GM23338 (cell line): ENCODE data around the gene ITGB6. TPM values are rescaled to one million over a fixed set of nuclear protein-coding genes. Genes with fewer than 3 reads are reported as not detected.

ENCODE experiments used
- ATAC-seq: fragments of 200-7000 bp; cut with Tn5 transposase; 3 replicates; pipeline ENCODE4 v1.9.1; 2020
- DNase-seq: peaks from one replicate; pipeline ENCODE4 v3.0.0-alpha.2; 2015; ENCODE audit warnings: low spot score
- H2AFZ ChIP-seq: fragments of 200-600 bp; sonication (generic); 2 replicates; pipeline ENCODE4 v1.8.0; 2016; ENCODE audit warnings: antibody characterized with exemption, mild to moderate bottlenecking, moderate library complexity
- H3F3A ChIP-seq: fragments of 200-600 bp; sonication (generic); replicated peaks from 2 replicates; pipeline ENCODE4 v1.8.0; 2017; ENCODE audit warnings: antibody characterized with exemption, mixed run types, low read depth
- H3K27ac ChIP-seq: fragments of 200-600 bp; sonication (generic); 2 replicates; pipeline ENCODE4 v1.6.1; 2016; ENCODE audit warnings: low read depth
- H3K27me3 ChIP-seq: fragments of 200-600 bp; sonication (generic); 2 replicates; pipeline ENCODE4 v1.8.0; 2016; ENCODE audit warnings: mild to moderate bottlenecking, mixed run types, moderate library complexity; ENCODE audit not compliant: insufficient read depth
- H3K36me3 ChIP-seq: fragments of 200-600 bp; sonication (generic); 2 replicates; pipeline ENCODE4 v1.8.0; 2016; ENCODE audit warnings: mild to moderate bottlenecking; ENCODE audit not compliant: insufficient read depth
- H3K4me1 ChIP-seq: fragments of 200-600 bp; sonication (generic); 2 replicates; pipeline ENCODE4 v1.8.0; 2016; ENCODE audit warnings: mild to moderate bottlenecking, moderate library complexity; ENCODE audit not compliant: insufficient read depth
- H3K4me2 ChIP-seq: fragments of 200-600 bp; sonication (generic); 2 replicates; pipeline ENCODE4 v1.7.1; 2017; ENCODE audit warnings: mixed run types
- H3K4me3 ChIP-seq: fragments of 200-600 bp; sonication (generic); 2 replicates; pipeline ENCODE4 v1.6.1; 2016; ENCODE audit warnings: mixed run types
- H3K79me2 ChIP-seq: fragments of 200-600 bp; sonication (generic); replicated peaks from 2 replicates; pipeline ENCODE4 v1.8.0; 2017; ENCODE audit warnings: mild to moderate bottlenecking; ENCODE audit not compliant: insufficient read depth
- H3K9me2 ChIP-seq: fragments of 200-600 bp; sonication (generic); 2 replicates; pipeline ENCODE4 v1.8.0; 2017; ENCODE audit not compliant: insufficient read depth
- H4K20me1 ChIP-seq: fragments of 200-600 bp; sonication (generic); replicated peaks from 2 replicates; pipeline ENCODE4 v1.8.0; 2017; ENCODE audit warnings: mild to moderate bottlenecking; ENCODE audit not compliant: insufficient read depth
- H3K27ac Mint-ChIP-seq: 2 replicates; pipeline ENCODE4 v1.8.0; 2020; ENCODE audit warnings: inconsistent platforms, mild to moderate bottlenecking, moderate library complexity, mixed read lengths
- H3K27me3 Mint-ChIP-seq: 3 replicates; pipeline ENCODE4 v1.8.0; 2022; ENCODE audit warnings: low read depth, mild to moderate bottlenecking, moderate library complexity, mixed read lengths, inconsistent platforms; ENCODE audit not compliant: insufficient read depth, poor library complexity
- H3K36me3 Mint-ChIP-seq: 3 replicates; pipeline ENCODE4 v1.8.0; 2021; ENCODE audit warnings: low read depth, mild to moderate bottlenecking, inconsistent platforms, moderate library complexity, mixed read lengths
- H3K4me1 Mint-ChIP-seq: 3 replicates; pipeline ENCODE4 v1.8.0; 2020; ENCODE audit warnings: mild to moderate bottlenecking, inconsistent platforms, mixed read lengths
- H3K4me3 Mint-ChIP-seq: 3 replicates; pipeline ENCODE4 v1.8.0; 2021; ENCODE audit warnings: moderate library complexity, mild to moderate bottlenecking, inconsistent platforms, mixed read lengths
- H3K9me3 Mint-ChIP-seq: 3 replicates; pipeline ENCODE4 v1.8.0; 2020; ENCODE audit warnings: moderate library complexity, mild to moderate bottlenecking, inconsistent platforms, mixed read lengths
- ZNF331 ChIP-seq: fragments of 250-450 bp; sonication (Bioruptor Pico); IDR thresholded peaks from 2 replicates; pipeline ENCODE4 v1.5.0; 2020; ENCODE audit warnings: low read depth, mild to moderate bottlenecking, moderate library complexity
- polyA plus RNA-seq: library from polyadenylated mRNA; unstranded; fragments of >200 nt; fragmentation: Nextera tagmentation; extraction: Ambion mirVana; gene quantifications from 2 replicates; pipeline ENCODE4 v1.2.1, GENCODE V29; 2016
- total RNA-seq: library from RNA; depleted of rRNA; stranded (reverse); fragments of >200 nt; shearing (Covaris generic); gene quantifications from 2 replicates; pipeline ENCODE4 v1.2.3, GENCODE V29; 2014
- TF ChIP-seq, protein P1 (sequence below): fragments of 250-450 bp; sonication (Bioruptor Pico); IDR thresholded peaks from 2 replicates; pipeline ENCODE4 v1.5.0; 2020; ENCODE audit warnings: mild to moderate bottlenecking, moderate library complexity
- TF ChIP-seq, protein P2 (sequence below), 2 experiments: fragments of 200-600 bp in 1 of 2; sonication (generic) in 1 of 2; conservative IDR thresholded peaks; 2 replicates each; pipeline versions ENCODE4 v1.5.1 to v1.6.1; 2016 to 2017; ENCODE audit warnings: antibody characterized with exemption in 2 of 2, low read depth in 2 of 2, mild to moderate bottlenecking in 2 of 2, moderate library complexity in 1 of 2

Gene ITGB6
- total and polyA plus RNA-seq, 2 experiments from 2014 or later, result not detected

DNA sequence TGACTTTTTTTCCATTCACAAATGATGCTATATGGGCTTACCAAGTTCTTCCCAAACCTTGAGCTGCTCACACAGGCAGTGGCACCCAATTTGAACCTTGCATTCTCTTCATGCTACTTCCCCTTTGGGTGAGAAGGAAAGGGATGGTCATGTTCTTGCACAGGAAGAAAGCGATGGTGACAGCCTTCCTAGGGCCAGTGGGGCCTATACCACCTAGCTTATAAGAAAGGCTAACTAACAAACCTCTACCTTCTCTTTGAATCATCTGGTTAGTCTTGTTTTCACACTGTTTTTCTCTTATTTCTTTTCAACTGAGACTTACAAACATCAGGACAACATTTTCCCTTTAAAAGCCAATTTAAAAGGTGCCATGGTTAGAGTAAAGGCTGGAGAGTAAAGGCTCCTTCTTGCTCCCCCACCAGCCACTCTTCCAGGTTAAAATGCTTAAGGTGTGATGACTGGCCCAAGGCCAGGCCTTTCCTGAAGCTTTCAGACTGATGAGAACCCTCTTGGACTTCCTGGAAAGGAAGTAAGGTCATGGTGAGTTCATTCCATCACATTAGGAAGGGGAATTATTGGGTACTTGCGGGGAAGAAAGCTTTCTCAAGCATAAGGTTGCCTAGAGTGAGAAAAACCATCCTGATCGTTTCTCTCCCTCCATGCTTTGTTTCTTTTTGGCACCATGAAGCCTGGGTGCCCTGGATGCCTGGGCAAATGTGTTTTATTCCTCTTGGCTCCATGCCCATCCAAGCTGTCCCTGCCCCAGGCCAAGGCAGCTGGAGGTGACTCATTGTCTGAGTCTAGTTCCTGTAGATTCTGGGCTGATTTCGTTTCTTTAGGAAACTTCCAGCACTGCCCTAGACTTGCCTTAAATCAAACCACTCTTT lies 41.4 kb upstream of the ITGB6 start:
- Mint-ChIP-seq H3K4me3 (no peak overlapping the region), H3K4me1 (peaks cover 6% of the 10 kb centered on the region; the same call in 2 of the 3 replicates), H3K27ac (no peak overlapping the region), H3K27me3 (peaks cover 3% of the 10 kb centered on the region), H3K36me3 (no peaks in the 10 kb centered on the region), H3K9me3 (no peaks in the 10 kb centered on the region)
- H3K79me2 ChIP-seq, result no peaks in the 10 kb centered on the region
- no peak for DNase-seq
- no peaks in the 10 kb centered on the region for H3K36me3 ChIP-seq
- H2AFZ ChIP-seq, result no peak overlapping the region
- TF ChIP-seq ZNF331 (CRISPR knock-in tag), result no peak
- TF ChIP-seq, protein P1, sequence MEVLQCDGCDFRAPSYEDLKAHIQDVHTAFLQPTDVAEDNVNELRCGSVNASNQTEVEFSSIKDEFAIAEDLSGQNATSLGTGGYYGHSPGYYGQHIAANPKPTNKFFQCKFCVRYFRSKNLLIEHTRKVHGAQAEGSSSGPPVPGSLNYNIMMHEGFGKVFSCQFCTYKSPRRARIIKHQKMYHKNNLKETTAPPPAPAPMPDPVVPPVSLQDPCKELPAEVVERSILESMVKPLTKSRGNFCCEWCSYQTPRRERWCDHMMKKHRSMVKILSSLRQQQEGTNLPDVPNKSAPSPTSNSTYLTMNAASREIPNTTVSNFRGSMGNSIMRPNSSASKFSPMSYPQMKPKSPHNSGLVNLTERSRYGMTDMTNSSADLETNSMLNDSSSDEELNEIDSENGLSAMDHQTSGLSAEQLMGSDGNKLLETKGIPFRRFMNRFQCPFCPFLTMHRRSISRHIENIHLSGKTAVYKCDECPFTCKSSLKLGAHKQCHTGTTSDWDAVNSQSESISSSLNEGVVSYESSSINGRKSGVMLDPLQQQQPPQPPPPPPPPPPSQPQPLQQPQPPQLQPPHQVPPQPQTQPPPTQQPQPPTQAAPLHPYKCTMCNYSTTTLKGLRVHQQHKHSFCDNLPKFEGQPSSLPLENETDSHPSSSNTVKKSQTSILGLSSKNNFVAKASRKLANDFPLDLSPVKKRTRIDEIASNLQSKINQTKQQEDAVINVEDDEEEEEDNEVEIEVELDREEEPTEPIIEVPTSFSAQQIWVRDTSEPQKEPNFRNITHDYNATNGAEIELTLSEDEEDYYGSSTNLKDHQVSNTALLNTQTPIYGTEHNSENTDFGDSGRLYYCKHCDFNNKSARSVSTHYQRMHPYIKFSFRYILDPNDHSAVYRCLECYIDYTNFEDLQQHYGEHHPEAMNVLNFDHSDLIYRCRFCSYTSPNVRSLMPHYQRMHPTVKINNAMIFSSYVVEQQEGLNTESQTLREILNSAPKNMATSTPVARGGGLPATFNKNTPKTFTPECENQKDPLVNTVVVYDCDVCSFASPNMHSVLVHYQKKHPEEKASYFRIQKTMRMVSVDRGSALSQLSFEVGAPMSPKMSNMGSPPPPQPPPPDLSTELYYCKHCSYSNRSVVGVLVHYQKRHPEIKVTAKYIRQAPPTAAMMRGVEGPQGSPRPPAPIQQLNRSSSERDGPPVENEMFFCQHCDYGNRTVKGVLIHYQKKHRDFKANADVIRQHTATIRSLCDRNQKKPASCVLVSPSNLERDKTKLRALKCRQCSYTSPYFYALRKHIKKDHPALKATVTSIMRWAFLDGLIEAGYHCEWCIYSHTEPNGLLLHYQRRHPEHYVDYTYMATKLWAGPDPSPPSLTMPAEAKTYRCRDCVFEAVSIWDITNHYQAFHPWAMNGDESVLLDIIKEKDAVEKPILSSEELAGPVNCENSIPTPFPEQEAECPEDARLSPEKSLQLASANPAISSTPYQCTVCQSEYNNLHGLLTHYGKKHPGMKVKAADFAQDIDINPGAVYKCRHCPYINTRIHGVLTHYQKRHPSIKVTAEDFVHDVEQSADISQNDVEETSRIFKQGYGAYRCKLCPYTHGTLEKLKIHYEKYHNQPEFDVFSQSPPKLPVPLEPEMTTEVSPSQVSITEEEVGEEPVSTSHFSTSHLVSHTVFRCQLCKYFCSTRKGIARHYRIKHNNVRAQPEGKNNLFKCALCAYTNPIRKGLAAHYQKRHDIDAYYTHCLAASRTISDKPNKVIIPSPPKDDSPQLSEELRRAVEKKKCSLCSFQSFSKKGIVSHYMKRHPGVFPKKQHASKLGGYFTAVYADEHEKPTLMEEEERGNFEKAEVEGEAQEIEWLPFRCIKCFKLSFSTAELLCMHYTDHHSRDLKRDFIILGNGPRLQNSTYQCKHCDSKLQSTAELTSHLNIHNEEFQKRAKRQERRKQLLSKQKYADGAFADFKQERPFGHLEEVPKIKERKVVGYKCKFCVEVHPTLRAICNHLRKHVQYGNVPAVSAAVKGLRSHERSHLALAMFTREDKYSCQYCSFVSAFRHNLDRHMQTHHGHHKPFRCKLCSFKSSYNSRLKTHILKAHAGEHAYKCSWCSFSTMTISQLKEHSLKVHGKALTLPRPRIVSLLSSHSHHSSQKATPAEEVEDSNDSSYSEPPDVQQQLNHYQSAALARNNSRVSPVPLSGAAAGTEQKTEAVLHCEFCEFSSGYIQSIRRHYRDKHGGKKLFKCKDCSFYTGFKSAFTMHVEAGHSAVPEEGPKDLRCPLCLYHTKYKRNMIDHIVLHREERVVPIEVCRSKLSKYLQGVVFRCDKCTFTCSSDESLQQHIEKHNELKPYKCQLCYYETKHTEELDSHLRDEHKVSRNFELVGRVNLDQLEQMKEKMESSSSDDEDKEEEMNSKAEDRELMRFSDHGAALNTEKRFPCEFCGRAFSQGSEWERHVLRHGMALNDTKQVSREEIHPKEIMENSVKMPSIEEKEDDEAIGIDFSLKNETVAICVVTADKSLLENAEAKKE, result no peak
- no peak for ATAC-seq
- H3F3A ChIP-seq, result no peaks in the 10 kb centered on the region
- 0 out of 2 replicates have a peak, but pooled peaks cover 3% of the 10 kb centered on the region for H3K9me2 ChIP-seq
- no peak overlapping the region for H3K27ac ChIP-seq
- no peaks in the 10 kb centered on the region for H3K4me1 ChIP-seq
- no peaks in the 10 kb centered on the region for H3K27me3 ChIP-seq
- H4K20me1 ChIP-seq, result no peaks in the 10 kb centered on the region
- no peak overlapping the region for H3K4me3 ChIP-seq
- no peak overlapping the region for H3K4me2 ChIP-seq

DNA sequence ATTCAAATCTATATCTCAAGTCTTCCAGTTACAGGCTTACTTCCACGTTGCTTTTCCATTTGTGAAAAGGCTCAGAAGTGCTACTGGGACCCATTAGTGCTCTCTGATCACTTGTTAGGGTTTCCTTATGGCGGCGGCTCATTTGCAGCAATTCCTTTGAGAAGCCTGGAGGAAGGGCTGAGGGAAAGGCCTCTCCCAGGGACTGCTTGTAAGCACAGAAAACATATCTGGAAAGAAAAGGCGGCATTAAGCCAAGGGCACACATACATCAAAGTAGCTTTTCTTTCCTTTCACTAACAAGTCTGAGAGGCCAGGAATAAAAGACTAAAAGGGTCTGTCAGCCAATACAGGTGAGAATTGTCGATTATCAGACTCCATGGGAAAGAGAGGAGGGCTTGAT lies 39.4 kb upstream of the ITGB6 start:
- no peaks in the 10 kb centered on the region for H4K20me1 ChIP-seq
- H3K4me1 ChIP-seq, result no peaks in the 10 kb centered on the region
- H3K4me2 ChIP-seq, result no peak overlapping the region
- H3K4me3 ChIP-seq, result no peak overlapping the region
- Mint-ChIP-seq H3K27ac (no peak overlapping the region), H3K27me3 (peaks cover 5% of the 10 kb centered on the region), H3K4me3 (no peak overlapping the region), H3K9me3 (no peaks in the 10 kb centered on the region), H3K36me3 (no peaks in the 10 kb centered on the region), H3K4me1 (peaks cover 6% of the 10 kb centered on the region; the same call in 2 of the 3 replicates)
- DNase-seq (no peak), ATAC-seq (no peak)
- H3K9me2 ChIP-seq, result 0 out of 2 replicates have a peak, but pooled peaks cover 3% of the 10 kb centered on the region
- no peaks in the 10 kb centered on the region for H3K79me2 ChIP-seq
- H3K27ac ChIP-seq, result no peak overlapping the region
- H2AFZ ChIP-seq, result no peak overlapping the region
- H3K27me3 ChIP-seq, result no peaks in the 10 kb centered on the region
- H3K36me3 ChIP-seq, result no peaks in the 10 kb centered on the region
- no peaks in the 10 kb centered on the region for H3F3A ChIP-seq
- TF ChIP-seq, protein P2, sequence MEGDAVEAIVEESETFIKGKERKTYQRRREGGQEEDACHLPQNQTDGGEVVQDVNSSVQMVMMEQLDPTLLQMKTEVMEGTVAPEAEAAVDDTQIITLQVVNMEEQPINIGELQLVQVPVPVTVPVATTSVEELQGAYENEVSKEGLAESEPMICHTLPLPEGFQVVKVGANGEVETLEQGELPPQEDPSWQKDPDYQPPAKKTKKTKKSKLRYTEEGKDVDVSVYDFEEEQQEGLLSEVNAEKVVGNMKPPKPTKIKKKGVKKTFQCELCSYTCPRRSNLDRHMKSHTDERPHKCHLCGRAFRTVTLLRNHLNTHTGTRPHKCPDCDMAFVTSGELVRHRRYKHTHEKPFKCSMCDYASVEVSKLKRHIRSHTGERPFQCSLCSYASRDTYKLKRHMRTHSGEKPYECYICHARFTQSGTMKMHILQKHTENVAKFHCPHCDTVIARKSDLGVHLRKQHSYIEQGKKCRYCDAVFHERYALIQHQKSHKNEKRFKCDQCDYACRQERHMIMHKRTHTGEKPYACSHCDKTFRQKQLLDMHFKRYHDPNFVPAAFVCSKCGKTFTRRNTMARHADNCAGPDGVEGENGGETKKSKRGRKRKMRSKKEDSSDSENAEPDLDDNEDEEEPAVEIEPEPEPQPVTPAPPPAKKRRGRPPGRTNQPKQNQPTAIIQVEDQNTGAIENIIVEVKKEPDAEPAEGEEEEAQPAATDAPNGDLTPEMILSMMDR (conservative IDR thresholded peaks at IDR 0.05; ENCODE audit: low read depth in 2 of 2), result no peak
- TF ChIP-seq ZNF331 (CRISPR knock-in tag), result no peak
